ENCODE results near the gene ZNF689.
"Not testable (repeated sequence)": the region's sequence is repeated elsewhere in the genome, so short reads cannot be mapped to it uniquely, and the experiment has no call there.

ZNF689 gene

DNA sequence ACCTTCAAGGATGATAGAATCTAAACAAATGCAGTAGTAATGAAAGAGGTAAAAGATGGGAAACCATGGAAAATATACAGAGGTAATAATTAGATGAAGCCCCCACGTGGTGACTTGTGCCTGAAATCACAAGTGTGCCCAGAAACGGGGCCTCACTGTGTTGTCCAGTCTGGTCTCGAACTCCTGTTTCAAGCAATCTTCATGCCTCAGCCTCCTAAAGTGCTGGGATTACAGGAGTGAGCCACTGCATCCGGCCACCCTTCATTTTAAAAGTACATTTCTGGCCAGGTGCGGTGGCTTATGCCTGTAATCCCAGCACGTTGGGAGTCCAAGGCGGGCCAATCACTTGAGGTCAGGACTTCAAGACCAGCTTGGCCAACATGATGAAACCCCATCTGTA lies 26.4 kb upstream of the ZNF689 start:
- no peak for DNase-seq (ENCODE audit: low read depth in 2 of 2)

DNA sequence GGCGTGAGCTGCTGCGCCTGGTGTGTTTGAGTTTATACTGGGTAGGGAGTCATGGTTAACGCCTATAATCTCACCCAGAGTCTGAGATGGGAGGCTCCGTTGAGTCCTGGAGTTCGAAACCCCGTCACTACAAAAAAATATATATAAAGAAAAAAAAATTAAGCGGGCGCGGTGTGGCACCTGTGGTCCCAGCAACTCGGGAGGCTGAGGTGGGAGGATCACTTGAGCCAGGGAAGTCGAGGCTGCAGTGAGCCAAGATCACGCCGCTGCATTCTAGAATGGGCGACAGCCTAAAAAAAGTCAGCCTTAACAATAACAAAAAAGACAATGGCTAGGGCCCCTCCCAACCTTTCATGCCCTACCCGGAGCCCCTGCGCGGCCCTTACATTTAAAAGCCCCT lies 23.3 kb upstream of the ZNF689 start:
- no peak for DNase-seq (ENCODE audit: low read depth in 2 of 2)

DNA sequence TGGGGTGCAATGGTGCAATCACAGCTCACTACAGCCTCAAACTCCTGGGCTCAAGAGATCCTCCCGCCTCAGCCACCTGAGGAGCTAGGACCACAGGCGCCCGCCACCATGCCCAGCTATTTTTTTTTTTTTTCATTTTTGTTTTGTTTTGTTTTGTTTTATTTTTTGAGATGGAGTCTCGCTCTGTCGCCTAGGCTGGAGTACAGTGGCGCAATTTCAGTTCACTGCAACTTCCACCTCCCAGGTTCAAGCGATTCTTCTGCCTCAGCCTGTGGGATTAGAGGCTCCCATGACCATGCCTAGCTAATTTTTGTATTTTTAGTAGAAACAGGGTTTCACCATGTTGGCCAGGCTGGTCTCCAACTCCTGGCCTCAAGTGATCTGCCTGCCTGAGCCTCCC lies 22.3 kb upstream of the ZNF689 start:
- not testable (repeated sequence) for DNase-seq (ENCODE audit: low read depth in 2 of 2)

DNA sequence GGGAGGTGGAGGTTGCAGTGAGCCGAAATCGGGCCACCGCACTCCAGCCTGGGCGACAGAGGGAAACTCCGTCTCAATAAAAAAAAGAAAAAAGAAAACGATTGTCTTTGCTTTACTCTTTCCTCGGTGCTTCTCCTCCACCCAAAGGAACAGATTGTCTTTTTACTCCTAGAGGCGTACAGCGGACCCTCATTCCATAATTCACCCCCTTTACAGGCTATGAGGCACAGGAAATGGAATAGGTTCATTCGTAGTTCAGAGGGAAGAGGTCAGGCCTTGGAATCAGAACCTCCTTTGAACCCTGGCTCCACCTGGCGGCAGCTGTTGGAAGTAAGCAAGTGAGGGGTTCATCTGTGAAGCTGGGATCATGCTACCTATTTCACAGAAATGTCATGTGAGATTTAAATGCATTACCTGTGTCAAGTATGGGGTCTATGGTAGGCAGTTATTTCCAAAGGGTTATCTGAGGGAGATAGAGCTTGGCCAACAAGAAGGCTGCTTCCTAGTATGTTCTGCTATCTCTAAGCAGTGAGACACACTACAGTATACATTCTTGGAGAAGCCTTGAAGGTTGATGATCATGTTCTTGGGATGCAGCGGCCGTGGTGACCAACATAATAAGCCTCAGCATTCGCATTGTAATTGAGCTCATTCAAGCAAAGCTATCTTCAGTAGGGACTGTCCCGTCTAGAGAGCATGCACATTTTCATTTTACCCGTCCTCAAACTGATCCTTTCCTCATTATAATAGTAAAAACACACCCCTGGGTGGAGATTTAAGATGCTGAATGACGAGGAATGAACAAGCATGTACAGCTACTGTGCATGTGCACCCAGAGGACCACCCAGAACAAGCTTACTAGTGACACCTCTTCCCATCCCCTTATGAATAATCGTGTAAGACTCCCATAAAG lies 18.7 kb upstream of the ZNF689 start:
- peak; percentile 68 to 77 for DNase-seq (ENCODE audit: low read depth in 2 of 2)

- DNase-seq (ENCODE audit: low read depth in 2 of 2), result no peak
These were observed 16.0 kb upstream of the ZNF689 start for GRCh38 chr16:30626236-30626635.

DNA sequence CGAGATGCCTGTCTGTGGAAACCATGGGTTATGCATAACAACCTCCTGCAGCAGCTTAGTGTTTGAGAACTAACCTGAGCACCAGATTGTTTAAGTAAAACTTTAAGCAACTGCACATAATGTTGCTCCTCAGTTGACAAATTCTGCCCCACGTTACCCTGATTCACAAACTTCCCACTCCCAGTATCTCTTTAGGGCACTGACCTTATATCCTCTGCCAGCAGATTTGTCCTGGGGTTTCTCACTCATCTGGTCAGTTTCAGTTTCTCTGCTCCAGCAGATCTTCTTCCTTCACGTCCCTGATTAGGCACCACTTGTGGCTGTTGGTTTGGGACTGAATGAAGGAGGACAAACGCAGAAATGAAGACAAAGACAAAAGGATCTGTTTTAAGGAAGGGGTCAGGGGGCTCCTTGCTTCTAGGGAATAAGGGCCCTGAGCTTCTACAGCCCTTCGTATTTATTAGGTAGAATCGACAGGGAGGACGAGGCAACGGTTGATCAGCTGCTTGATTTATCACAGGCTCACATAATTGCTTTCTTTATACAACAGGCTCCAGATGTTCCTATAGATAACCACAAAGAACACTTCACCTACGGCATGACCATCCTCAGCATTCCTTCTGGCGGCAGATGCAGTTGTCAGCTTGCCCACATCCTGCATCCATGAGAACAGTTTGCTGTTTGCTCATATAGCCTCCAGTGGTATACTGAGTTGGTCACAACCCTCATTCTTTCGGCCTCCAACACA lies 13.5 kb upstream of the ZNF689 start:
- no peak for DNase-seq (ENCODE audit: low read depth in 2 of 2)

DNA sequence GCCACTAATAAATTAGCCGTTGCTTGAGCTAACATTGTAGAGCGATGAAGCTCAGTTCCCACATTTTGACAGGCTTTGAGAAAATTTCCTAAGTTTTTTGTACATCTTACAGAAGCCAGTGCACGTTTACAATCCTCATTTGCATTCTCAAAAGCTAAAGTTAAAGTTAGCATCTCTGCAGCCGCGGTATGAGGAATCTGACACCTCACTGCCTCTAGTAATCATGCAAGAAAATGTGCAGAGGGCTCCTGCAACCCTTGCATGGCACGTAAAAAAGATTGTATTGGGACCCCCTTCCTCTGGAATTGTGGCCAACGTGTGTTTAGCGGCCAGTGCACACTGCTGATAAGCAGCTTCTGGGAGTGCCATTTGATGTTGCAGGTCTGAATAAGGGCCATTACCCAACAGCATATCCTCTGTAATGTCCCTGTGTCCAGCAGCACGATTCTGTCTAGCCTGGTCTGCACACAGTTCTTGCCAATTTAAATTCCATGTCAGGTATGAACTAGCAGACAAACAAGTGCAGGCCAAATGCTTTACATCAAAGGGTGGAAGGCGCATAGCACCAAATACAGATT lies 12.4 kb upstream of the ZNF689 start:
- no peak for DNase-seq (ENCODE audit: low read depth in 2 of 2)

GRCh38 chr16:30621765-30622164 lies 11.6 kb upstream of the ZNF689 start:
- DNase-seq (ENCODE audit: low read depth in 2 of 2), result no peak

DNA sequence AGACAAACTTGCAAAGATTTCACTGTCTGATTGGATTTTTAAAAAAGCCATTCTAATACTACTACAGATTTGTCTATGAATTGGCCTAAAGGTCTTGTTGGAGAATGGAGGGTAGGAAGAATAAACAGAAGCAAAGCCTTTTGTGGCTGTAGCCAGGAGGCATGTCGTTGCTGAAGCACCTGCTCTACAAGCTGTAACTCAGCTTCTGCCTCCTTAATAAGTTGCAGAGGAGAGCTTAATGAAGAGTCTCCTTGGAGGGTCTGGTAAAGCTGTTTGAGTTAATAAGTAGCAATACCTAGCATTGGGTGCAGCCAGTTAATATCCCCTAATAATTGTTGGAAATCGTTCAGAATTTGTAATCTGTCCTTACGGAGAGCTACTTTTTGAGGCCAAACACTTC lies 10.0 kb upstream of the ZNF689 start:
- DNase-seq (ENCODE audit: low read depth in 2 of 2), result no peak

- DNase-seq (ENCODE audit: low read depth in 2 of 2), result no peak
These were observed 9.4 kb upstream of the ZNF689 start for GRCh38 chr16:30619638-30620037.

DNA sequence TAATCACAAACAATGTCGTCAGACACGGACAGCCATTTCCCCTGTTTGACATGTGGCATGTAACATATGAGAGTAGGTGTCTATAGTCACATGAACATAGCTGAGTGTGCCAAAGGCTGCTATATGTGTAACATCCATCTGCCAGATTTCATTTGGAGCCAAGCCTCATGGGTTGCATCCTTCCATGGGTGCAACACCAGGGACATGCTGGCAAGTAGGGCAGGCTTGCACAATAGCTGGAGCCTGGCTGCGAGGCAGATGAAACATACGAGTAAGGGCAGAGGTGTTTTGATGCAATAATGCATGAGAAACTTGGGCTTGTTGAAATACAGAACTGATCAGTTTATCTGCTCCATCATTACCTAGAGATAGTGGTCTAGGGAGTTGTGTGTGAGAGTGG lies 9.0 kb upstream of the ZNF689 start:
- DNase-seq (ENCODE audit: low read depth in 2 of 2), result no peak

GRCh38 chr16:30615358-30616091 lies 5.3 kb upstream of the ZNF689 start:
- peak; percentile 30 to 42 for DNase-seq (ENCODE audit: low read depth in 2 of 2)

- peak in 1 of 2 donors; percentile 22 for DNase-seq (ENCODE audit: low read depth in 2 of 2)
These were observed 925 bp downstream of the ZNF689 start for GRCh38 chr16:30609002-30609925.

GRCh38 chr16:30606004-30606403 lies 4.2 kb downstream of the ZNF689 start:
- no peak for DNase-seq (ENCODE audit: low read depth in 2 of 2)

- DNase-seq (ENCODE audit: low read depth in 2 of 2), result no peak
These were observed 5.0 kb downstream of the ZNF689 start for GRCh38 chr16:30605158-30605557.

DNA sequence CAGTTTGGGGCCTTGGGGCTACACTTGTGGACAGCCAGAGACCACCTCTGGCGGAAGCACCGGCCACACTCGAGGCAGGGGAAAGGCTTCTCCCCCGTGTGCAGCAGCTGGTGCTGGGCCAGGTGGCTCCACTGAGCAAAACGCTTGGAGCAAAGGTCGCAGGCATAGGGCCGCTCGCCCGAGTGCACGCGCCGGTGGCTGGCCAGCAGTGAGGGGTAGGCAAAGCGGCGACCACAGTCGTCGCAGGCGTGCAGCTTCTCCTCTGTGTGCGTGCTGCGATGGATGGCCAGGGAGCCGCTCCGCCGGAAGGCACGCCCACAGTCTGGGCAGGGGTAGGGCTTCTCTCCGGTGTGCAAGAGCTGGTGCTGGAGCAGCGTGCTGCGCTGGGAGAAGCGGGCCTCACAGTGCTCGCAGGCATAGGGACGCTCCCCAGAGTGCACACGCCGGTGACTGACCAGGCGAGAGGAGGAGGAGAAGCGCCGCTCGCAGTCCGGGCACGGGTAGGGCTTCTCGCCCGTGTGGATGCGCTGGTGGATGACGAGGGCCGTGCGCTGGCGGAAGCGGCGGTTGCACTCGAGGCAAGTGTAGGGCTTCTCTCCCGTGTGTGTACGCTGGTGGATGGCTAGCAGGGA lies 5.8 kb downstream of the ZNF689 start:
- no peak for DNase-seq (ENCODE audit: low read depth in 2 of 2)

DNA sequence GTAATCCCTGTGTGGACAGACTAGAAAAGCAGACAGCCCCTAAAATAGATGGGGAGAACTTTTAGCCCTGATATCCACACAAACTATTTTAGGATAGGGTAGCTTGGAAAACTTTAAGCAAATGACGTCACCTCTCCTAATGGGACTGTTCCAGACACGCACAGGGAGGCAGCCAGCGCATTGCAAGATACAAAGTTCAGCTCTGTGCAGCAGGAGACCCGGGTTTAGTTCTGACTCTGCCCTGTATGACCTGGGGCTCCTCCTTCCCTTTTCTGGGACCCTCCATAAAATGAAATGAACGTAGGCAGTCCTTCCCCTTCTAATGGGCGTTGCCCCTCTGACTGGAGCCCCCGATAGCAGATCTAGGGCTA lies 6.3 kb downstream of the ZNF689 start:
- DNase-seq (ENCODE audit: low read depth in 2 of 2), result no peak

GRCh38 chr16:30602616-30603277 lies 7.4 kb downstream of the ZNF689 start:
- no peak for DNase-seq (ENCODE audit: low read depth in 2 of 2)

- no peak for DNase-seq (ENCODE audit: low read depth in 2 of 2)
These were observed 8.2 kb downstream of the ZNF689 start for GRCh38 chr16:30601966-30602365.

GRCh38 chr16:30600929-30601328 lies 9.3 kb downstream of the ZNF689 start:
- no peak for DNase-seq (ENCODE audit: low read depth in 2 of 2)

All from stimulated activated CD8-positive, alpha-beta memory T cell treated with anti-CD3 and anti-CD28 coated beads, Interleukin-7, amount 100 ng/mL, for 4 hours (primary cell).